ENCODE data around the gene ELOVL7. TPM values are rescaled to one million over a fixed set of nuclear protein-coding genes. Genes with fewer than 3 reads are reported as not detected.

The ELOVL7 gene
- total RNA-seq, 2 experiments from 2014 or later, result not detected

- peaks cover 4% of the 10 kb centered on the region for H3K9me3 Mint-ChIP-seq
- Histone ChIP-seq H3K4me1 (ENCODE audit: insufficient read depth, low read length) (no peaks in the 10 kb centered on the region), H3K4me3 (ENCODE audit: low read length) (no peak overlapping the region), H3K27me3 (ENCODE audit: control insufficient read depth in 1 of 2, insufficient read depth in 2 of 2, low read length in 2 of 2) (no peaks in the 10 kb centered on the region), H3K9me3 (ENCODE audit: control insufficient read depth in 1 of 2, insufficient read depth in 1 of 2, low read length in 2 of 2) (no peaks in the 10 kb centered on the region), H3K36me3 (ENCODE audit: insufficient read depth, low read length) (no peaks in the 10 kb centered on the region), H3K27ac (ENCODE audit: low read depth in 1 of 2, low read length in 2 of 2) (no peak overlapping the region)
- intact Hi-C loops (cut with DNase I, micrococcal nuclease), result no loop called here
- no peak overlapping the region for H3K4me3 Mint-ChIP-seq
- ChIA-PET CTCF (no interaction called here), POLR2A (no interaction called here)
- DNase-seq (no peak), ATAC-seq (ENCODE audit: poor library complexity) (no peak)
- H3K27me3 Mint-ChIP-seq, result peaks cover 7% of the 10 kb centered on the region
- H3K36me3 Mint-ChIP-seq (ENCODE audit: low read depth), result no peaks in the 10 kb centered on the region
- no peaks in the 10 kb centered on the region for H3K4me1 Mint-ChIP-seq (ENCODE audit: low read depth)
- TF ChIP-seq, protein P1, sequence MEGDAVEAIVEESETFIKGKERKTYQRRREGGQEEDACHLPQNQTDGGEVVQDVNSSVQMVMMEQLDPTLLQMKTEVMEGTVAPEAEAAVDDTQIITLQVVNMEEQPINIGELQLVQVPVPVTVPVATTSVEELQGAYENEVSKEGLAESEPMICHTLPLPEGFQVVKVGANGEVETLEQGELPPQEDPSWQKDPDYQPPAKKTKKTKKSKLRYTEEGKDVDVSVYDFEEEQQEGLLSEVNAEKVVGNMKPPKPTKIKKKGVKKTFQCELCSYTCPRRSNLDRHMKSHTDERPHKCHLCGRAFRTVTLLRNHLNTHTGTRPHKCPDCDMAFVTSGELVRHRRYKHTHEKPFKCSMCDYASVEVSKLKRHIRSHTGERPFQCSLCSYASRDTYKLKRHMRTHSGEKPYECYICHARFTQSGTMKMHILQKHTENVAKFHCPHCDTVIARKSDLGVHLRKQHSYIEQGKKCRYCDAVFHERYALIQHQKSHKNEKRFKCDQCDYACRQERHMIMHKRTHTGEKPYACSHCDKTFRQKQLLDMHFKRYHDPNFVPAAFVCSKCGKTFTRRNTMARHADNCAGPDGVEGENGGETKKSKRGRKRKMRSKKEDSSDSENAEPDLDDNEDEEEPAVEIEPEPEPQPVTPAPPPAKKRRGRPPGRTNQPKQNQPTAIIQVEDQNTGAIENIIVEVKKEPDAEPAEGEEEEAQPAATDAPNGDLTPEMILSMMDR (IDR thresholded peaks at IDR 0.05), result no peak
- no peak overlapping the region for H3K27ac Mint-ChIP-seq
These were observed 64.6 kb downstream of the ELOVL7 start for GRCh38 chr5:60779466-60779865.

- Histone ChIP-seq H3K27ac (ENCODE audit: low read depth in 1 of 2, low read length in 2 of 2) (no peak overlapping the region), H3K9me3 (ENCODE audit: control insufficient read depth in 1 of 2, insufficient read depth in 1 of 2, low read length in 2 of 2) (no peaks in the 10 kb centered on the region), H3K4me3 (ENCODE audit: low read length) (no peak overlapping the region), H3K4me1 (ENCODE audit: insufficient read depth, low read length) (no peaks in the 10 kb centered on the region), H3K36me3 (ENCODE audit: insufficient read depth, low read length) (no peaks in the 10 kb centered on the region), H3K27me3 (ENCODE audit: control insufficient read depth in 1 of 2, insufficient read depth in 2 of 2, low read length in 2 of 2) (no peaks in the 10 kb centered on the region)
- Mint-ChIP-seq H3K27me3 (peaks cover 11% of the 10 kb centered on the region), H3K4me1 (ENCODE audit: low read depth) (no peaks in the 10 kb centered on the region), H3K36me3 (ENCODE audit: low read depth) (no peaks in the 10 kb centered on the region), H3K4me3 (no peak overlapping the region), H3K27ac (no peak overlapping the region), H3K9me3 (peaks cover 4% of the 10 kb centered on the region)
- DNase-seq (no peak), ATAC-seq (ENCODE audit: poor library complexity) (no peak)
- TF ChIP-seq, protein P1 (IDR thresholded peaks at IDR 0.05), result no peak
- ChIA-PET CTCF (no interaction called here), POLR2A (no interaction called here)
- intact Hi-C loops (cut with DNase I, micrococcal nuclease), result no loop called here
These were observed 67.7 kb downstream of the ELOVL7 start for GRCh38 chr5:60776343-60776742.

- no peak for ATAC-seq (ENCODE audit: poor library complexity)
- no peaks in the 10 kb centered on the region for H3K9me3 Mint-ChIP-seq
- Histone ChIP-seq H3K4me3 (ENCODE audit: low read length) (no peak overlapping the region), H3K27me3 (ENCODE audit: control insufficient read depth in 1 of 2, insufficient read depth in 2 of 2, low read length in 2 of 2) (no peaks in the 10 kb centered on the region), H3K27ac (ENCODE audit: low read depth in 1 of 2, low read length in 2 of 2) (no peak overlapping the region), H3K9me3 (ENCODE audit: control insufficient read depth in 1 of 2, insufficient read depth in 1 of 2, low read length in 2 of 2) (no peaks in the 10 kb centered on the region), H3K4me1 (ENCODE audit: insufficient read depth, low read length) (no peaks in the 10 kb centered on the region), H3K36me3 (ENCODE audit: insufficient read depth, low read length) (no peaks in the 10 kb centered on the region)
- TF ChIP-seq, protein P1 (IDR thresholded peaks at IDR 0.05), result no peak
- no peaks in the 10 kb centered on the region for H3K36me3 Mint-ChIP-seq (ENCODE audit: low read depth)
- no peaks in the 10 kb centered on the region for H3K4me1 Mint-ChIP-seq (ENCODE audit: low read depth)
- intact Hi-C loops (cut with DNase I, micrococcal nuclease), result no loop called here
- H3K27me3 Mint-ChIP-seq, result no peaks in the 10 kb centered on the region
- ChIA-PET POLR2A (no interaction called here), CTCF (no interaction called here)
- no peak overlapping the region for H3K4me3 Mint-ChIP-seq
- no peak overlapping the region for H3K27ac Mint-ChIP-seq
- no peak for DNase-seq
These were observed 78.9 kb downstream of the ELOVL7 start for GRCh38 chr5:60765019-60765709.
